ENCODE measurements around the gene C19orf38. TPM values are rescaled to one million over a fixed set of nuclear protein-coding genes. Genes with fewer than 3 reads are reported as not detected.

C19orf38 gene
- total RNA-seq, 1 donor from 2014 or later: 4.6 TPM

GRCh38 chr19:10895920-10896319 lies 47.7 kb downstream of the C19orf38 start:
- intact Hi-C loops (cut with micrococcal nuclease): no loop called here

DNA sequence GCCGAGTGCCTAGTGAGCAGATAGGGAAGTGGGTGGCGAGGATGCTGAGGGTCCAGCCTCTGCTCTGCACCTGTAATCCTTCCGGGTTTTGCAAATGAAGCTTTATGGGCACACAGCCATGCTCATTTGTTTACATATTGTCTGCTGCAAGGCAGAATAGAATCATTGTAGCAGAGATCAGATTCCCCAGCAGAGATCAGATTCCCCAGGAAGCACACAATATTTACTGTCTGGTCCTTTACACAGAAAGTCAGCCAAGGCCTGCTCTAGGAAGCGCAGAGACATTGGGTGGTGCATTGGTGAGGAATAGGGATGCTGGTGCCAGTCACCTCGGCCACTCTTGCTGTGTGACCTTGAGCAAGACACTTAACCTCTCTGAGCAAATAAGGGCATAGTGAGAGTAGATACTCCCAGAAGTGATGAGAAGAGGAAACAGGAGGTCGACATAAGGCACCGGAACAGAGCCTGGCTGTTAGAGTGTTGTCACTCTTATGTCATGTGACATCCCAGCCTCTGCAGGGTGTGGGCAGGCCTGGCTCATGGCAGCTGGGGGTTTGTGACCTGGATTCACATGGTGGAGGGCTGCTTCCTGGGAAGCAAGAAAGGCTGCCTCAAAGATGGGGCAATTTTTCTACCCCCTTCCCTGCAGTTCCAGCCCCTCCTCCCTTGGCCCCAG lies 48.8 kb downstream of the C19orf38 start:
- intact Hi-C loops (cut with micrococcal nuclease): no loop called here

- intact Hi-C loops (cut with micrococcal nuclease): no loop called here
These were observed 50.4 kb downstream of the C19orf38 start for GRCh38 chr19:10898633-10899032.

GRCh38 chr19:10899151-10899653 lies 51.0 kb downstream of the C19orf38 start:
- intact Hi-C loops (cut with micrococcal nuclease): no loop called here

DNA sequence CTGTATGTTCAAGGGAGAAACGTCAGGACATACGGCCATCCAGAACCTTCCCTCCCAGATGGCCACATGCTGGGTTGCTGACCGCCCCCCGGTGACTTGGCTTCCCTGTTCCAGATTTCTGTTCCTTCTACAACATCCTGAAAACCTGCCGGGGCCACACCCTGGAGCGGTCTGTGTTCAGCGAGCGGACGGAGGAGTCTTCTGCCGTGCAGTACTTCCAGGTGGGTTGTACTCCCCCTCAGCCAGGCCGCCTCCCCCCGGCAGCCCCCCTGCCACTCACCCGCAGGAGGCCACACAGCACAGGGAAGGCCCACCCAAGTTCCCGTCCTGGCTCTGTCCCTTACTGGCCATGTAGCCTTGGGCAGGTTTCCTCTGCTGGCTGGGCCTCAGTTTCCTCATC lies 59.7 kb downstream of the C19orf38 start:
- intact Hi-C loops (cut with micrococcal nuclease): no loop called here

DNA sequence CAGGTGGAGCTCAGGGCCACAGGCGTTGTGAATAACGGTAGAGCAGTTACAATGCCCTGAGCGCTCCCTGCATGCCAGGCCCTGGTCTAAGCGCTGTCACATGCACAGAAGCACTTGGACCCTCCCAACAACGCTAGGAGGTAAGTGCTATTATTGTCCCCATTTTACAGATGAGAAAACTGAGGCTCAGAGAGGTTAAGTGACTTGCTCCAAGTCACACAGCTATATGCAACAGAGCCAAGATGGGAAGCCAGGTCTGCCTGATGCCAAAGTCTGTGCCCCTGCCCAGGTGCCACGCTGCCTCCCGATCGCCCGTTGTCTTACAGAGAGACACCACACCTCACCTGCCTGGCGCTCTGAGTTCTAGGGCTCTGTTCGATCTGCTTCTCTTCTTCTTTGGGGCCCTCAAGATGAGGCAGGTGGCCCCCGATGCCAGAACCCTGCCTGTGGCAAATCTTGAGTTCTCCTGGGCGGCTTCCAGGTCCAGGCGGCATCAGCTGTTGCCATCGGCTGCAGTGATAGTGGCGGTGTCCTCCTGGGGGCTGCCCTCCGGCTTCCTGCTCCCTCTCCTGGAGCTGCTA lies 60.3 kb downstream of the C19orf38 start:
- intact Hi-C loops (cut with micrococcal nuclease): no loop called here

DNA sequence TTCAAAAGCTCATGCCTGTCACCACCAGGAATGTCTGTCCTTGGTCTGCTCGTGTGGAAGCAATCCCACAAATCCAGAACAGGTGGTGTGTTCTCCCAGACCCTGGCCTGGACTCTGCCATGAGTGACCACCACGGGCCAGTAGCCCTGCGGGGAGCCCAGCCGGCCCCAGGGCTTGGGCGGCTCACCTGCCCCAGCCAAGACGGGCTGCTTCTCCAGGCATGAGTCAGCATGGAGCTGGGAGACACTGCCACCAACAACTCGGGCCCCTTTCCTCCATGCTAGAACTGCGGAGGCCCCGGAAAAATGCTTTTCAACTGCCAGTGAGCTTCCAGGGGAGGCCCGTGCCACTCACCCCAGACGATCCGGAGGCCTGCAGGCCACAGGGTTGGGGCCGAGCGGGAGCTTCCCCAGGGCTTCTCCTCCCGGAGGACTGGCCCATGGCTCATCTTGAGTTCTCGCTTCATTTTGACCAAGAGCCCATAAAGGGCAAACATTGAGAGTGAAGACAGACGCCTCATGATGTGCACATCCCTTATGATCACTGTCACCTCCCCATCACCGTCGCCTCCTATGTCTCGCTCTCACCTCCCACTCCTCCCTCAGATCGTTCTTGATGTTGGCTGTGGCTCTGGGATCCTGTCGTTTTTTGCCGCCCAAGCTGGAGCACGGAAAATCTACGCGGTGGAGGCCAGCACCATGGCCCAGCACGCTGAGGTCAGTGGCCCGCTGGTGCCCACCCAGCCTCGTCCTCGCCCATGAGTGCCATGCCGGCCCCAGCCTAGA lies 63.6 kb downstream of the C19orf38 start:
- intact Hi-C loops (cut with micrococcal nuclease): no loop called here

GRCh38 chr19:10912619-10913018 lies 64.4 kb downstream of the C19orf38 start:
- intact Hi-C loops (cut with micrococcal nuclease): no loop called here

GRCh38 chr19:10913716-10914340 lies 65.6 kb downstream of the C19orf38 start:
- intact Hi-C loops (cut with micrococcal nuclease): no loop called here

DNA sequence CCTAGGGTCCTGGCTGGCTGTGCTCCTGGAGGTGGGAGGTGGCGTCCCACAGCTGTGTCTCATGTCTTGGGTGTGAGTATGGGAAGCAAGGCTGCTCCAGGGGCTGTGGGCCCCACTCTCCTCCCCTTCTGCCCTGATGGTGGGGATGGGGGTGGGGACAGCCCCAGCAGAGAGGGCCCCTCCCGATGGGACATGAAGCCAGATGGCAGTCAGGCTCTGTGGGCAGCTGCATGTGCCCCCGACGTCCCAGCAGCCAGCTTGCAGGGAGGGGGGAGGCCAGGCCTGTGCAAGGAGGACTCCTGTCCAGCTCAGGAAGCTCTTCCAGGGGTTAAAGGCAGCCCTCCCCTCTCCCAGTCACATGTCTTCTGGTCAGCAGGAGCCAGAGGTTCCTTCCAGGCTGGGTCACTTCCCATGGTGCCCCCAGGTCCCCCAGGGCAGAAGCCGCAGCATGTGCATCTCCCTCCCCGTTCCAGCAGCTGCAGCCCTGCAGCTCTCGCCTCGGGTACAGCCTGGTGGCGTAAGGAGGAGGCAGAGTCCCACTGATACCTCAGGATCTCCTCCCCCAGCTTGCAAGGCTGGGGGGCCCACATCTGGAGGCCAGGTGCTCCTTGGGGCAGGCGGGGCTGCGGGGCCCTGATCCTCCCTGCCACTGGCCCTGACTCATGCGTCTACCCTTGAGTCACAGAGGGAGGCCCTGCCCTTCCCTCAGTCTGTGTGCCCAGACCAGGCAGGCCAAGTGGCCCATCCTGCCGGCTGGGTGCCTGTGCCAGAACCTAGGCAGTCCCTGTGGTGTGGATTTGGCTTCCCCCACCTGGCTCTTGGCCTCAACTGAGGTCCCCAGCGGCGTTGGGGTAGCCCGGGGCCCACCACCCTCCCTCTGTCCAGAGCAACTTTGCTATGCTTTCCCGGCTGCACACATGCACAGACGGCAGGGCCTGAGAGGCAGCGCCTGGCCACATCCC lies 67.2 kb downstream of the C19orf38 start:
- intact Hi-C loops (cut with micrococcal nuclease): no loop called here

GRCh38 chr19:10916602-10917001 lies 68.4 kb downstream of the C19orf38 start:
- intact Hi-C loops (cut with micrococcal nuclease): no loop called here

GRCh38 chr19:10918359-10918758 lies 70.1 kb downstream of the C19orf38 start:
- intact Hi-C loops (cut with micrococcal nuclease): no loop called here

Other genes with a start within 250 kb of the C19orf38 start
- gene SLC44A2, start 222.9 kb upstream of the C19orf38 start, total RNA-seq: 151 and 162 TPM in 2 replicates
- 387 and 396 TPM in 2 replicates for gene ILF3, start 194.1 kb upstream of the C19orf38 start, total RNA-seq
- 52.4 and 58.2 TPM in 2 replicates for gene QTRT1, start 147.0 kb upstream of the C19orf38 start, total RNA-seq
- 374 and 410 TPM in 2 replicates for gene DNM2, start 130.3 kb upstream of the C19orf38 start, total RNA-seq
- 12.1 and 14.2 TPM in 2 replicates for gene TMED1, start 12.2 kb upstream of the C19orf38 start, total RNA-seq
- 44.2 and 44.6 TPM in 2 replicates for gene CARM1, start 23.1 kb downstream of the C19orf38 start, total RNA-seq
- gene YIPF2, start 80.2 kb downstream of the C19orf38 start, total RNA-seq: 27.0 and 32.0 TPM in 2 replicates
- gene TIMM29, start 80.4 kb downstream of the C19orf38 start, total RNA-seq: 19.9 and 23.0 TPM in 2 replicates
- 118 and 120 TPM in 2 replicates for gene SMARCA4, start 112.6 kb downstream of the C19orf38 start, total RNA-seq
- 116 and 121 TPM in 2 replicates for gene LDLR, start 241.0 kb downstream of the C19orf38 start, total RNA-seq